Measurements from ENCODE around the gene IMMP2L. TPM values are rescaled to one million over a fixed set of nuclear protein-coding genes. Genes with fewer than 3 reads are reported as not detected.

The IMMP2L gene
- total and polyA plus RNA-seq, 2 of the 4 experiments (the other 2 are of a cell fraction), result 5.8 to 9.3 TPM

DNA sequence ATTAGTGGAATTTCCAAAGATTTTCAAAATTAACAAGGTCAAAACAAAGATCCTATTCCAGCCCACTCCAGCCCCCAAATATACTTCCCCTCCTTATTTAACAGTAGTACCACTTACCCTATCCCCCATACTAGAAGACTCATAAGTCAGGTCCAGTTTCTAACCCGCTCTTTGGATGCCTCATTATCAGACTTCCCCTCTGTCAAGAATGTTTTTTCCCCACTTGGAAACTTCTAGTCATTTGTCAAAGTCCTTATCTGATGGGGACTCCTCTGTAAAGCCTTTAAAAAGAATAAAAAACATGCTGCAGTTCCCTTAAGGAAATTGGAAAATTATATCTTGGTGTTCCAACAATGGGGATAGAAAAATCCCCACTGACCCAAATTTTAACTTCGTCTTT is 70.1 kb downstream of the IMMP2L start:
- Histone ChIP-seq H3K27ac (ENCODE audit: insufficient read depth, low read length) (no peak overlapping the region), H3K9me1 (ENCODE audit: insufficient read depth, low read length) (no peaks in the 10 kb centered on the region), H3K4me2 (ENCODE audit: low read depth, low read length) (no peak overlapping the region), H4K20me1 (ENCODE audit: insufficient read depth, low read length) (no peaks in the 10 kb centered on the region), H3K79me1 (ENCODE audit: low read depth in 1 of 2, low read length in 2 of 2) (no peaks in the 10 kb centered on the region), H2AK5ac (ENCODE audit: low read depth, low read length) (no peak overlapping the region), H3K23ac (ENCODE audit: low read depth, low read length) (no peak overlapping the region), H3K9me3 (ENCODE audit: control insufficient read depth, insufficient read depth, low read length) (no peaks in the 10 kb centered on the region), H3K27me3 (ENCODE audit: control insufficient read depth, insufficient read depth, low read length) (no peaks in the 10 kb centered on the region), H3K18ac (ENCODE audit: low read depth, low read length) (no peak overlapping the region), H2BK5ac (ENCODE audit: low read depth, low read length, poor library complexity, severe bottlenecking) (no peak overlapping the region), H3K14ac (replicated peaks; ENCODE audit: low read depth, low read length) (no peak overlapping the region), H3K4ac (ENCODE audit: low read depth, low read length) (no peak overlapping the region), H3K56ac (ENCODE audit: extremely low read depth, insufficient read depth, low read length) (no peak overlapping the region), H2AK9ac (replicated peaks; ENCODE audit: low read depth, low read length, poor library complexity) (no peak overlapping the region), H3K4me1 (ENCODE audit: control insufficient read depth, insufficient read depth, low read length) (no peaks in the 10 kb centered on the region), H3K4me3 (ENCODE audit: insufficient read depth, low read depth, low read length) (no peak overlapping the region), H2BK15ac (ENCODE audit: low read depth, low read length) (no peak overlapping the region), H4K8ac (ENCODE audit: low read depth in 2 of 2, low read length in 2 of 2) (no peak overlapping the region), H4K91ac (ENCODE audit: insufficient read depth, low read depth, low read length) (no peak overlapping the region), H2BK20ac (ENCODE audit: low read depth, low read length) (no peak overlapping the region), H2AFZ (replicated peaks; ENCODE audit: low read length, poor library complexity) (no peak overlapping the region), H3K36me3 (ENCODE audit: control insufficient read depth, insufficient read depth, low read length) (no peaks in the 10 kb centered on the region), H2BK120ac (ENCODE audit: low read depth, low read length) (no peak overlapping the region), H4K5ac (ENCODE audit: low read depth, low read length) (no peak overlapping the region), H3K9ac (ENCODE audit: low read depth, low read length) (no peak overlapping the region)
- ChIA-PET POLR2A (ENCODE audit: unreplicated experiment) (no interaction called here), CTCF (no interaction called here)
- dilution Hi-C loops (cut with HindIII; ENCODE audit: low sequenced_read_pairs, unreplicated experiment) (no loop called here), in situ Hi-C loops (cut with MboI; ENCODE audit: low sequenced_read_pairs) (no loop called here), intact Hi-C loops (cut with micrococcal nuclease) (no loop called here)
- BruUV-seq (replicated peaks), result no TSS peak
- DNase-seq (no peak), ATAC-seq (ENCODE audit: low read depth) (no peak)
- no CpG with 5 or more reads among the region's 2 CpGs for WGBS, 2 experiments (ENCODE audit: extremely low coverage in 2 of 2, insufficient read length in 1 of 2)
- TF ChIP-seq FOS (IDR thresholded peaks at IDR 0.05; ENCODE audit: low read depth, low read length), result no peak
- no peak for TF ChIP-seq NFE2L2 (IDR thresholded peaks at IDR 0.05; ENCODE audit: low read depth, low read length)
